ENCODE measurements around the gene RTP1.
"Not testable (repeated sequence)": the region's sequence is repeated elsewhere in the genome, so short reads cannot be mapped to it uniquely, and the experiment has no call there.

The RTP1 gene

GRCh38 chr3:187198490-187198889, 1.2 kb downstream of the RTP1 start:
- DNase-seq (ENCODE audit: low spot score) = no peak

GRCh38 chr3:187199463-187200050, 2.3 kb downstream of the RTP1 start:
- DNase-seq (ENCODE audit: low spot score) = not testable (repeated sequence)

GRCh38 chr3:187205683-187206082, 8.4 kb downstream of the RTP1 start:
- DNase-seq (ENCODE audit: low spot score) = no peak

GRCh38 chr3:187207062-187207461, 9.8 kb downstream of the RTP1 start:
- no peak for DNase-seq (ENCODE audit: low spot score)

- no peak for DNase-seq (ENCODE audit: low spot score)
Measured at GRCh38 chr3:187207624-187208023, 10.3 kb downstream of the RTP1 start.

- DNase-seq (ENCODE audit: low spot score) = no peak
Measured at GRCh38 chr3:187208159-187208558, 10.9 kb downstream of the RTP1 start.

GRCh38 chr3:187209491-187209890, 12.2 kb downstream of the RTP1 start:
- DNase-seq (ENCODE audit: low spot score) = no peak

GRCh38 chr3:187210091-187210490, 12.8 kb downstream of the RTP1 start:
- DNase-seq (ENCODE audit: low spot score) = no peak

GRCh38 chr3:187210545-187211327, 13.4 kb downstream of the RTP1 start:
- DNase-seq (ENCODE audit: low spot score) = peak; percentile 36

GRCh38 chr3:187211532-187212195, 14.4 kb downstream of the RTP1 start:
- no peak for DNase-seq (ENCODE audit: low spot score)

- DNase-seq (ENCODE audit: low spot score) = no peak
Measured at GRCh38 chr3:187212196-187212545, 14.9 kb downstream of the RTP1 start.

- DNase-seq (ENCODE audit: low spot score) = no peak
Measured at GRCh38 chr3:187212705-187213104, 15.4 kb downstream of the RTP1 start.

- no peak for DNase-seq (ENCODE audit: low spot score)
Measured at GRCh38 chr3:187213616-187214015, 16.3 kb downstream of the RTP1 start.

GRCh38 chr3:187215460-187215859, 18.2 kb downstream of the RTP1 start:
- DNase-seq (ENCODE audit: low spot score) = no peak

GRCh38 chr3:187222801-187223200, 25.5 kb downstream of the RTP1 start:
- peak; percentile 23 for DNase-seq (ENCODE audit: low spot score)

- DNase-seq (ENCODE audit: low spot score) = no peak
Measured at GRCh38 chr3:187223799-187224198, 26.5 kb downstream of the RTP1 start.

- no peak for DNase-seq (ENCODE audit: low spot score)
Measured at GRCh38 chr3:187227658-187228258, 30.5 kb downstream of the RTP1 start.

GRCh38 chr3:187228740-187229139, 31.5 kb downstream of the RTP1 start:
- DNase-seq (ENCODE audit: low spot score) = no peak

- DNase-seq (ENCODE audit: low spot score) = no peak
Measured at GRCh38 chr3:187230011-187230410, 32.7 kb downstream of the RTP1 start.

GRCh38 chr3:187236962-187237361, 39.7 kb downstream of the RTP1 start:
- no peak for DNase-seq (ENCODE audit: low spot score)

GRCh38 chr3:187237741-187238140, 40.5 kb downstream of the RTP1 start:
- DNase-seq (ENCODE audit: low spot score) = no peak

GRCh38 chr3:187238239-187238638, 41.0 kb downstream of the RTP1 start:
- no peak for DNase-seq (ENCODE audit: low spot score)

GRCh38 chr3:187238835-187239234, 41.5 kb downstream of the RTP1 start:
- not testable (repeated sequence) for DNase-seq (ENCODE audit: low spot score)
